GM19035 (cell line): ENCODE results near the gene DHX16.

Experiments
- ATAC-seq: cut with Tn5 transposase; IDR thresholded peaks from one replicate; pipeline ENCODE4 v1.9.1; 2021; ENCODE audit not compliant: unreplicated experiment

The DHX16 gene

GRCh38 chr6:30641048-30641447 is 31.8 kb downstream of the DHX16 start:
- ATAC-seq: no peak

- no peak for ATAC-seq
Observed at GRCh38 chr6:30640481-30640880, 32.3 kb downstream of the DHX16 start.

GRCh38 chr6:30635834-30636233 is 37.0 kb downstream of the DHX16 start:
- no peak for ATAC-seq

- ATAC-seq: peak; percentile 80
Observed at GRCh38 chr6:30626484-30627366, 46.1 kb downstream of the DHX16 start, which contains the start of gene ATAT1. TSS of gene ATAT1 (plus strand) at chr6:30626874.

- no peak for ATAC-seq
Observed at GRCh38 chr6:30625511-30625910, 47.3 kb downstream of the DHX16 start.

- ATAC-seq: no peak
Observed at GRCh38 chr6:30619561-30619960, 53.2 kb downstream of the DHX16 start.

GRCh38 chr6:30618270-30618797 is 54.5 kb downstream of the DHX16 start:
- ATAC-seq: no peak

GRCh38 chr6:30617565-30618269 is 55.1 kb downstream of the DHX16 start, which contains the start of gene MRPS18B:
TSS of gene MRPS18B (plus strand) at chr6:30617840. CDS start at chr6:30617866, 26 bp downstream.
- peak; percentile 73 for ATAC-seq

GRCh38 chr6:30616811-30617564 is 55.8 kb downstream of the DHX16 start, which contains the start of gene PPP1R10:
TSS of gene PPP1R10 (minus strand) at chr6:30617243. CDS start at chr6:30609944, 7,299 bp downstream.
- ATAC-seq: peak; percentile 83

- ATAC-seq: no peak
Observed at GRCh38 chr6:30615958-30616810, 56.6 kb downstream of the DHX16 start.

GRCh38 chr6:30615219-30615957 is 57.4 kb downstream of the DHX16 start:
- no peak for ATAC-seq

- peak; percentile 38 for ATAC-seq
Observed at GRCh38 chr6:30614843-30615218, 58.0 kb downstream of the DHX16 start.

- ATAC-seq: no peak
Observed at GRCh38 chr6:30614044-30614842, 58.6 kb downstream of the DHX16 start.

- no peak for ATAC-seq
Observed at GRCh38 chr6:30613251-30614043, 59.4 kb downstream of the DHX16 start.

GRCh38 chr6:30612687-30613248 is 60.0 kb downstream of the DHX16 start:
- ATAC-seq: no peak

GRCh38 chr6:30612213-30612612 is 60.6 kb downstream of the DHX16 start:
- ATAC-seq: no peak

GRCh38 chr6:30611856-30612194 is 61.0 kb downstream of the DHX16 start:
- ATAC-seq: no peak
